HCT116 (cell line): ENCODE data around the gene CD8B2. TPM values are rescaled to one million over a fixed set of nuclear protein-coding genes. Genes with fewer than 3 reads are reported as not detected.
"Not testable (repeated sequence)": the region's sequence is repeated elsewhere in the genome, so short reads cannot be mapped to it uniquely, and the experiment has no call there.

ENCODE experiments used
- ATAC-seq: fragments of 200-7000 bp; cut with Tn5 transposase; 2 replicates; pipeline ENCODE4 v1.9.1; 2020; ENCODE audit warnings: mild to moderate bottlenecking, moderate library complexity
- BruUV-seq: library from RNA; stranded (reverse); fragments of 400-500 nt; replicated peaks from 2 replicates; lab custom pipeline; 2021; lab: Mats Ljungman, UMichigan
- CTCF ChIA-PET: fragments of 300-600 bp; sonication (Branson Sonifier 250); formaldehyde crosslinking; loops from one replicate; lab custom pipeline; 2021; ENCODE audit warnings: antibody characterized with exemption; lab: Charles Lee
- POLR2A ChIA-PET: fragments of 300-600, 350-600 bp; sonication (Branson Sonifier 250); formaldehyde crosslinking; loops from one replicate; lab custom pipeline; 2021; ENCODE audit warnings: antibody characterized with exemption; lab: Charles Lee
- RAD21 ChIA-PET, 2 experiments: fragments of 300-600 bp; sonication (Branson Sonifier 250); formaldehyde crosslinking; loops; one replicate each; lab custom pipeline; 2023; ENCODE audit warnings: low total read pairs in 2 of 2; ENCODE audit not compliant: uncharacterized antibody in 2 of 2, unreplicated experiment in 2 of 2, low non-redundant PET in 1 of 2; lab: Charles Lee
- DNase-seq: peaks from one replicate; pipeline ENCODE4 v3.0.0-alpha.2; 2010; ENCODE audit warnings: low read depth, low spot score
- H2AFZ ChIP-seq: fragments of 200-600 bp; shearing (Covaris generic), sonication (generic); 2 replicates; pipeline ENCODE4 v1.6.1; 2017; ENCODE audit warnings: low read depth, mixed run types, mixed read lengths, antibody characterized with exemption, low read length; ENCODE audit not compliant: poor library complexity, severe bottlenecking
- H3K27ac ChIP-seq: 2 replicates; pipeline ENCODE4 v1.5.1; 2012; ENCODE audit warnings: low read depth, low read length
- H3K27me3 ChIP-seq: fragments of 200-600 bp; sonication (generic); 2 replicates; pipeline ENCODE4 v1.6.1; 2016; ENCODE audit warnings: mixed run types, low read length, mixed read lengths; ENCODE audit not compliant: insufficient read depth
- H3K36me3 ChIP-seq, 2 experiments: fragments of 200-500 bp in 1 of 2; fragments of 200-600 bp in 1 of 2; sonication (Bioruptor generic) in 1 of 2; sonication (generic) in 1 of 2; 2 replicates each; pipeline versions ENCODE4 v1.5.1 to v1.6.1; 2014 to 2016; ENCODE audit warnings: low read length in 2 of 2, inconsistent platforms in 1 of 2, mixed read lengths in 1 of 2, mixed run types in 1 of 2; ENCODE audit not compliant: insufficient read depth in 2 of 2, control insufficient read depth in 1 of 2
- H3K4me1 ChIP-seq, 2 experiments: fragments of 200-600 bp in 1 of 2; sonication (generic) in 1 of 2; 2 replicates each; pipeline versions ENCODE4 v1.5.1 to v1.6.1; 2012 to 2017; ENCODE audit warnings: low read length in 2 of 2, inconsistent platforms in 1 of 2, mild to moderate bottlenecking in 1 of 2, mixed read lengths in 1 of 2, mixed run types in 1 of 2, moderate library complexity in 1 of 2; ENCODE audit not compliant: insufficient read depth in 2 of 2, control insufficient read depth in 1 of 2
- H3K4me2 ChIP-seq: fragments of 200-600 bp; sonication (generic); 2 replicates; pipeline ENCODE4 v1.6.1; 2017; ENCODE audit warnings: mixed run types, low read length, mixed read lengths
- H3K4me3 ChIP-seq, 2 experiments: fragments of 200-600 bp in 1 of 2; sonication (generic) in 1 of 2; replicated peaks in 1 of 2; 2 replicates each; pipeline ENCODE4 v1.5.1; 2011 to 2016; ENCODE audit warnings: low read length in 2 of 2, control low read depth in 1 of 2, low read depth in 1 of 2, mild to moderate bottlenecking in 1 of 2, mixed read lengths in 1 of 2, mixed run types in 1 of 2
- H3K79me2 ChIP-seq: fragments of 200-600 bp; sonication (generic); 2 replicates; pipeline ENCODE4 v1.6.1; 2017; ENCODE audit warnings: mild to moderate bottlenecking, mixed run types, low read length, moderate library complexity, mixed read lengths; ENCODE audit not compliant: insufficient read depth
- H3K9ac ChIP-seq: fragments of 200-600 bp; sonication (generic); 2 replicates; pipeline ENCODE4 v1.6.1; 2016; ENCODE audit warnings: low read length, mixed read lengths
- H3K9me2 ChIP-seq: fragments of 200-600 bp; sonication (generic), shearing (Covaris generic); 2 replicates; pipeline ENCODE4 v1.6.1; 2017; ENCODE audit warnings: mixed run types, mild to moderate bottlenecking, moderate library complexity; ENCODE audit not compliant: insufficient read depth
- H3K9me3 ChIP-seq, 2 experiments: fragments of 200-500 bp in 1 of 2; fragments of 200-600 bp in 1 of 2; sonication (Bioruptor generic) in 1 of 2; sonication (generic) in 1 of 2; 2 replicates each; pipeline ENCODE4 v1.6.1; 2014 to 2017; ENCODE audit warnings: low read length in 2 of 2, mixed read lengths in 2 of 2, inconsistent platforms in 1 of 2, low read depth in 1 of 2, mild to moderate bottlenecking in 1 of 2, mixed run types in 1 of 2, moderate library complexity in 1 of 2; ENCODE audit not compliant: control insufficient read depth in 1 of 2, insufficient read depth in 1 of 2
- H4K20me1 ChIP-seq: fragments of 200-600 bp; sonication (generic), shearing (Covaris generic); 2 replicates; pipeline ENCODE4 v1.6.1; 2017; ENCODE audit warnings: mixed run types, mild to moderate bottlenecking, moderate library complexity; ENCODE audit not compliant: insufficient read depth
- ATF3 ChIP-seq: IDR thresholded peaks from 2 replicates; pipeline ENCODE4 v1.6.1; 2012
- ELF1 ChIP-seq: IDR thresholded peaks from 2 replicates; pipeline ENCODE4 v1.6.1; 2012; ENCODE audit warnings: low read depth, borderline replicate concordance
- EZH2phosphoT487 ChIP-seq: fragments of 200-600 bp; IDR thresholded peaks from 2 replicates; pipeline ENCODE4 v1.6.1; 2018; ENCODE audit warnings: antibody characterized with exemption, borderline replicate concordance
- FOSL1 ChIP-seq: IDR thresholded peaks from 2 replicates; pipeline ENCODE4 v1.6.1; 2012; ENCODE audit warnings: low read depth
- RAD21 ChIP-seq: IDR thresholded peaks from 2 replicates; pipeline ENCODE4 v1.6.1; 2012; ENCODE audit warnings: low read depth, mild to moderate bottlenecking
- intact Hi-C: fragments of 100-400 bp; cut with micrococcal nuclease; formaldehyde crosslinking; loops from 2 replicates; pipeline ENCODE4 v1.10.0; 2022
- total RNA-seq: library from RNA; stranded (reverse); gene quantifications from one replicate; pipeline ENCODE4 v1.2.1, GENCODE V29; 2021; ENCODE audit not compliant: unreplicated experiment

CD8B2 gene
- total RNA-seq, 1 experiment from 2014 or later, result not detected

GRCh38 chr2:106566050-106566449 is 78.9 kb downstream of the CD8B2 start:
- Histone ChIP-seq H3K9me3 (no peaks in the 10 kb centered on the region), H4K20me1 (no peaks in the 10 kb centered on the region), H3K27ac (no peak overlapping the region), H3K9ac (no peak overlapping the region), H3K79me2 (no peaks in the 10 kb centered on the region), H3K36me3 (no peaks in the 10 kb centered on the region), H3K4me2 (no peak overlapping the region), H3K27me3 (peaks cover 9% of the 10 kb centered on the region; the same call in 1 of the 2 replicates), H3K9me2 (no peaks in the 10 kb centered on the region), H3K4me3 (no peak overlapping the region), H2AFZ (no peak overlapping the region), H3K4me1 (no peaks in the 10 kb centered on the region)
- DNase-seq (no peak), ATAC-seq (no peak)
- intact Hi-C loops, result no loop called here
- ChIA-PET POLR2A (no interaction called here), RAD21 (no interaction called here), CTCF (interaction anchor here (0.5 kb wide), 1 partner anchor 992 kb away, joined by 5 read pairs; no protein-coding TSS in a partner anchor)
- BruUV-seq, result no TSS peak
- TF ChIP-seq RAD21 (no peak), ELF1 (no peak), FOSL1 (no peak), EZH2phosphoT487 (no peak), ATF3 (no peak)

GRCh38 chr2:106566484-106566883 is 79.3 kb downstream of the CD8B2 start:
- H3K9ac ChIP-seq, DNase-seq, BruUV-seq, CTCF ChIA-PET, H3K4me2 ChIP-seq, H3K4me3 ChIP-seq, H3K9me2 ChIP-seq, H3K4me1 ChIP-seq, intact Hi-C loops, POLR2A ChIA-PET, RAD21 ChIA-PET, H3K36me3 ChIP-seq, H3K9me3 ChIP-seq, H2AFZ ChIP-seq, H3K27ac ChIP-seq, H3K27me3 ChIP-seq, ATAC-seq, H4K20me1 ChIP-seq, H3K79me2 ChIP-seq: not testable (repeated sequence)
